Measurements from ENCODE around the gene MCM6.
"Not testable (repeated sequence)": the region's sequence is repeated elsewhere in the genome, so short reads cannot be mapped to it uniquely, and the experiment has no call there.

Gene MCM6

DNA sequence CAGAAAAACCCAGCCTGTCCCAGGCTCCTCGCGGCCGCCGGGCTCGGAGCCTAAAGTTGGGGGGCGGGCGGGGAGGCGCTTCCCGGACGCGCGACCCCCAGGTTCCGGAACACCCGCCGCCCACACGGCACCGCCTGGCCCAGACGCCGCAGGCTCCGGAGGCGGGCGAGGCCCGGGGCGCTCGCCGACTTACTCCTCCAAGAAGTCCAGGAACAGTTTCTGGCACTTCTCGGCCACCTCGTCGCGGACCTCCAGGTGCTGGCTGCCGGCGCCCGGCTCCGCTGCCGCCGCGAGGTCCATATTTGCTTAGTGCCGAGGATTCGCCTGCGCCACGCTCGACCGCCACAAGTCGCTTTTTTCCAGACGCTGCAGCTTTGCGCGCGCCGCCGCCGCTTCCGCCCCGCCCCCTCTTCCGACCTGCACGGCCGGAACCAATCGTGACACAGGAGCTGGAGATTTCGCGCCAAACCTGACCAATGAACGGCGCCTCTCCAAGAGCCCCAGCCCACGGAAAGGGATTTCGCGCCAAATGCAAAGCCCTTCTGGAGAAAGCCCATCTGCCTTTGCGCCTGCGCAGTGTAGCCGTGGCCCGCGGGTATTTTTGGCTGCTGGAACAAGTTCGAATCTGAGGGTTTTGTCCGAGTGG lies at the start of gene MCM6:
MCM6 (minus strand) TSS at position 378 of the 646 bp plus-strand sequence; CDS start at position 300, 78 bp downstream.
- DNase-seq (ENCODE audit: low spot score), result peak; percentile 93

- DNase-seq (ENCODE audit: low spot score), result no peak
Measured at GRCh38 chr2:135925571-135925970, 49.3 kb upstream of the MCM6 start.

DNA sequence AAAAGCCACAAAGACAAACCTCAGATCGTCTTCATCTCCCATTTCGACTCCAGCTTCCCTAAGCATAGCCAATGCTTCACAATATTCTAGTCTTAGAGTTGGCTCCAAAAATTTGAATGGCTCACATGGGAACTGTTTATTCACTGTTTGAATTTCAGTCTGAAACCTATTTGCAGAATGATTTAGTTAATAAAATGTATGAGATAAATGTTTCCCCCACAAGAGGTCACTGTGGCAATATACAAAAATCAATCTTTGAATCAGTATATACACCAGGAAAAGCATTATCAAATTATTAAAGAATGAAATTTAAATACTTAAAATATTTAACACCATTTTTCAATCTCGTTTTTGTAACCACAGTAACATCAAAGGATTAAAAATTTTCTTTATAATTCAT lies 40.0 kb upstream of the MCM6 start:
- DNase-seq (ENCODE audit: low spot score), result peak; percentile 63

- no peak for DNase-seq (ENCODE audit: low spot score)
Measured at GRCh38 chr2:135914485-135914884, 38.2 kb upstream of the MCM6 start.

DNA sequence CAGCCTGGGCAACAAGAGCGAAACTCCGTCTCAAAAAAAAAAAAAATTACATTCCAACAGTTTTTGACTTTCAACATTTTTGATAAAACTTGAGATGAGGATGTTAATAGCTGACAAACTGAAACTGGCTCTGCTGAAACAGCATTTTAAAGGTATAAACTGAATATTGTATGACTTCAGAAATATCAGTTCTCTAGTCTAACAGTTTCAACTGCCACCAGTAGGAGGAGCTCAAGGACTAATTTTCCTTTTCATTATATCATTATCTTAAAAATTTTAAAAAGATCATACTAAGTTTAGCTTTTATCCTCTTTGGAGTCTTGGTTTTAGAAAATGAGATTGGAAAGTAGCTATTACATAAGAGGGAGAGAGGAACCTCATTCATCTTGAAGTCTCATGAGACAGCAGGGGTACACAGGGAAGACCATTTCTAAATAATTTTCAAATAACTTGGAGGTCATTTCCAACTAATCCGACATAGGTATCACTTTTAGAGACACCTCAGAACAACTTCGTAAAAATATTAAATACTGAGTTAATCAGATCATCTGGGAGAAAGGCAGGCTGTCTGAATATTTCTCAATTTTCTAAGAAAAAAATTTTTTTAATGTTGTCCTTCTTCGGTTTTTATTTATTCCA lies 37.6 kb upstream of the MCM6 start:
- peak; percentile 19 for DNase-seq (ENCODE audit: low spot score)

DNA sequence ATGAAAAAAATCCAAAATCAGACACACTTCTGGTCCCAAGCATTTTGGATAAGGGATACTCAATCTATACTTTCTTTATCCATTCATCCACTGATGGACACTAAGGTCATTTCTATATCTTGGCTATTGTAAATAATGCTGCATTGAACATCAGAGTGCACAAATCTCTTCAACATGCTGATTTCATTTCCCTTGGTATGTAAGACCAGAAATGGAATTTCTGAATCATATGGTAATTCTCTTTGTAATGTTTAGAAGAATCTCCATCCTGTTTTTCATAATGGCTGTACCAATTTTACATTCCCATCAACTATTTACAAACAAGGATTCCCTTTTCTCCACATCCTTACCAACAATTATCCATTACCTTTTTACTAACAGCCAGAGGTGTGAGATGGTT lies 33.7 kb upstream of the MCM6 start:
- no peak for DNase-seq (ENCODE audit: low spot score)

GRCh38 chr2:135905679-135906078 lies 29.4 kb upstream of the MCM6 start:
- DNase-seq (ENCODE audit: low spot score), result no peak

GRCh38 chr2:135904341-135904989 lies 28.2 kb upstream of the MCM6 start:
- DNase-seq (ENCODE audit: low spot score), result no peak

GRCh38 chr2:135903650-135904049 lies 27.4 kb upstream of the MCM6 start:
- DNase-seq (ENCODE audit: low spot score), result no peak

GRCh38 chr2:135899567-135899966 lies 23.3 kb upstream of the MCM6 start:
- no peak for DNase-seq (ENCODE audit: low spot score)

GRCh38 chr2:135898234-135898786 lies 22.1 kb upstream of the MCM6 start:
- DNase-seq (ENCODE audit: low spot score), result no peak

- no peak for DNase-seq (ENCODE audit: low spot score)
Measured at GRCh38 chr2:135894930-135895329, 18.7 kb upstream of the MCM6 start.

GRCh38 chr2:135893374-135893794 lies 17.1 kb upstream of the MCM6 start:
- DNase-seq (ENCODE audit: low spot score), result no peak

DNA sequence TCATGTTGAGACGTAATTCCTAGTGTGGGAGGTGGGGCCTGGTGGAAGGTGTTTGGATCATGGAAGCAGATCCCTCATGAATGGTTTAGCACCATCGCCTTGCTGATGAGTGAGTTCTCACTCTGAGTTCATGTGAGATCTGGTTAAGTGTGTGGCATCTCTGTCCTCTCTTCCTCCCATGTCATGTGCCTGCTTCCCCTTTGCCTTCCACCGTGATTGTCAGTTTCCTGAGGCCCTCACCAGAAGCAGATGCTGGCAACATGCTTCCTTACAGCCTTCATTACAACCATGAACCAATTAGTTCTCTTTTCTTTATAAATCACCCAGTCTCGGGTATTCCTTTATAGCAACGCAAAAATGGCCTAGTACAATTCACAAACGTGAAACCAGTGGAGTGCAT lies 14.6 kb upstream of the MCM6 start:
- DNase-seq (ENCODE audit: low spot score), result peak; percentile 13

DNA sequence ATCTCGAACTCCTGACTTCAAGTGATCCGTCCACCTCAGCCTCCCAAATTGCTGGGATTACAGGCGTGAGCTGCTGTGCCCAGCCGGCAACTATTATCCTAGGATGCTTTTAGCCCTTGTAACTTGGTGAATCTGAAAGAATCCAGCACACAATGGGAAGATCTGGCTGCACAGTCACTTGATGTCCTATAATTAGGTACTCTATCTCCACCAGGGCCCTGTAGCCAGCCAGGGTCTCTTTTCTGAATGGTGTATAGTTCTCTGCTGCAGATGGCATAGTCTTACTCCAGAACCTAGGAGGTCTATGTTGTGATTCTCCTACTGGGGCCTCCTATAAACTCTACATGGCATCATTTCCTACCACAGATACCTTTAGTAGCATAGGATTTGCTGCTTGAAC lies 13.9 kb upstream of the MCM6 start:
- DNase-seq (ENCODE audit: low spot score), result no peak

GRCh38 chr2:135888587-135888986 lies 12.3 kb upstream of the MCM6 start:
- DNase-seq (ENCODE audit: low spot score), result not testable (repeated sequence)

- no peak for DNase-seq (ENCODE audit: low spot score)
Measured at GRCh38 chr2:135885709-135886108, 9.5 kb upstream of the MCM6 start.

- DNase-seq (ENCODE audit: low spot score), result no peak
Measured at GRCh38 chr2:135882415-135882814, 6.2 kb upstream of the MCM6 start.

GRCh38 chr2:135876770-135877169 lies 527 bp upstream of the MCM6 start:
- DNase-seq (ENCODE audit: low spot score), result not testable (repeated sequence)

- peak; percentile 24 for DNase-seq (ENCODE audit: low spot score)
Measured at GRCh38 chr2:135875491-135876065, 665 bp downstream of the MCM6 start.

DNA sequence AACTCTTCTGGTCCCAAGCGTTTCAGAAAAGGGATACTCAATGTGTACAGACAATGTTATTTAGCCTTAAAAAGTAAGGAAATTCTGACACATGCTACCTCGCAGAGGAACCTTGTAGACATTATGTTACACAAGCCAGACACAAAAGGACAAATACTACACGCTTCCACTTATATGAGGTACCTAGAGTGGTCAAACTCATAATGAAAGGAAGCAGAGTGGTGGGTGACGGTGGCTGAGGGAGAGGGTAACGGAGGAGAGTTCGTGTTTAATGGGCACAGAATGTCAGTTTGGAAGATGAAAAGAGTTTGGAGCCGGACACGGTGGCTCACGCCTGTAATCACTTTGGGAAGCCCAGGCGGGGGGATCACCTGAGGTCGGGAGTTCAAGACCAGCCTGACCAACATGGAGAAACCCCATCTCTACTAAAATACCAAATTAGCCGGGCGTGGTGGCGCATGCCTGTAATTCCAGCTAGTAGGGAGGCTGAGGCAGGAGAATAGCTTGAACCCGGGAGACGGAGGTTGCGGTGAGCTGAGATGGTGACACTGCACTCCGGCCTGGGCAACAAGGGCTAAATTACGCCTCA lies 1.4 kb downstream of the MCM6 start:
- DNase-seq (ENCODE audit: low spot score), result no peak

- DNase-seq (ENCODE audit: low spot score), result no peak
Measured at GRCh38 chr2:135870571-135870970, 5.7 kb downstream of the MCM6 start.

Measured in globus pallidus (tissue), 1 donor.